Measurements from ENCODE around the gene AMMECR1L. TPM values are rescaled to one million over a fixed set of nuclear protein-coding genes. Genes with fewer than 3 reads are reported as not detected.

AMMECR1L gene

Small RNAs within 50 kb of the gene (small RNA-seq; reads per million reads assigned to genes)
- not detected for gene AC012306.1 (ENCODE audit: insufficient read depth)
- gene RF00017 (ENCODE audit: insufficient read depth) = not detected
- gene RF00019 (ENCODE audit: insufficient read depth) = not detected
- gene RNU6-395P (ENCODE audit: insufficient read depth) = not detected
